Heart left ventricle (tissue), 16 donors: ENCODE measurements around the gene LMTK2. TPM values are rescaled to one million over a fixed set of nuclear protein-coding genes. Genes with fewer than 3 reads are reported as not detected.
A peak's percentile ranks its signal among the peaks of the same experiment; 100 is the strongest.

Experiments used
- ATAC-seq, 4 donors: fragments of 200-7000 bp; cut with Tn5 transposase; one replicate each; pipeline ENCODE4 v1.9.1; 2020 to 2022; ENCODE audit warnings: moderate library complexity in 4 of 4, mild to moderate bottlenecking in 3 of 4, moderate number of reproducible peaks in 1 of 4
- DNase-seq, 5 donors: peaks; one replicate each; pipeline ENCODE4 v3.0.0-alpha.2; 2020
- H3K27ac ChIP-seq, 12 donors: fragments of 200-600 bp; sonication (generic) in 4 of 12; one replicate each; pipeline versions ENCODE4 v1.5.0 to v1.8.0; 2016 to 2022; ENCODE audit warnings: mild to moderate bottlenecking in 2 of 12
- H3K27me3 ChIP-seq, 9 donors: fragments of 200-600 bp; sonication (generic) in 2 of 9; one replicate each; pipeline versions ENCODE4 v1.5.1 to v1.8.0; 2016 to 2022; ENCODE audit warnings: mild to moderate bottlenecking in 3 of 9
- H3K36me3 ChIP-seq, 9 donors: fragments of 200-600 bp; sonication (generic) in 2 of 9; one replicate each; pipeline versions ENCODE4 v1.5.0 to v1.8.0; 2018 to 2022; ENCODE audit warnings: mild to moderate bottlenecking in 2 of 9
- H3K4me1 ChIP-seq, 12 donors: fragments of 200-600 bp; sonication (generic) in 4 of 12; one replicate each; pipeline versions ENCODE4 v1.5.0 to v1.8.0; 2016 to 2022; ENCODE audit warnings: mild to moderate bottlenecking in 3 of 12
- H3K4me3 ChIP-seq, 12 donors: fragments of 200-600 bp; sonication (generic) in 4 of 12; one replicate each; pipeline versions ENCODE4 v1.5.0 to v1.8.0; 2017 to 2022; ENCODE audit warnings: mild to moderate bottlenecking in 9 of 12, moderate library complexity in 4 of 12
- H3K9me3 ChIP-seq, 12 donors: fragments of 200-600 bp; sonication (generic) in 4 of 12; one replicate each; pipeline versions ENCODE4 v1.5.0 to v1.8.0; 2016 to 2022; ENCODE audit warnings: mild to moderate bottlenecking in 1 of 12
- POLR2A ChIP-seq, 2 donors: fragments of 450-650 bp; IDR thresholded peaks; one replicate each; pipeline ENCODE4 v1.6.1; 2017; ENCODE audit warnings: antibody characterized with exemption in 2 of 2, mild to moderate bottlenecking in 2 of 2, moderate library complexity in 2 of 2
- WGBS, 4 donors: extraction: QIAGEN DNeasy Blood & Tissue Kit in 2 of 4; methylation state at CpG; one replicate each; pipeline versions ENCODE4 v1.1.5 to v1.1.7; 2013 to 2018; 5-methylcytosine and 5-hydroxymethylcytosine counted together
- intact Hi-C, 10 donors: fragments of 100-400 bp; cut with DNase I; formaldehyde crosslinking; loops; one replicate each; pipeline versions ENCODE4 v1.11.1 to v1.14.2; 2022
- polyA plus RNA-seq, 2 donors: library from polyadenylated mRNA; stranded (reverse); fragments of 200-250 nt; gene quantifications; one replicate each; pipeline ENCODE4 v1.2.3, GENCODE V29; 2013
- total RNA-seq, 9 donors: library from RNA; depleted of rRNA in 2 of 9; stranded (reverse); fragments of >200 nt in 2 of 9; fragmentation: NEBNext Ultra II Directional in 3 of 9; extraction: Animal tissue kit (Norgen Biotek cat#: 25700) in 3 of 9; gene quantifications; one replicate each; pipeline versions ENCODE4 v1.1.0 to v1.2.4, GENCODE V29; 2016 to 2023
- TF ChIP-seq, protein P1 (sequence below), 12 donors: fragments of 200-600 bp; sonication (generic) in 4 of 12; IDR thresholded peaks; one replicate each; pipeline versions ENCODE4 v1.5.0 to v1.8.0; 2018 to 2022; ENCODE audit warnings: antibody characterized with exemption in 12 of 12, mild to moderate bottlenecking in 5 of 12
- donor health status: ischemic (EF 13 %, LVEDD 7.1; RV severe dilation, severe dysfunction).
- donor health status: healthy with polysubstance abuse.
- donor health status: DM: no; HTN: yes; CAD: no.
- donor health status: DM: no; HTN: no; CAD: no.
- donor health status: ischemic (EF 25% LVEDD 6.9; RV normal size, moderate dysfunction).
- donor health status: ischemic (EF 25% LVEDD 5.7; RV mildly dilated, moderate dysfunction).
- donor health status: healthy.
- donor health status: DM: yes; HTN: yes; CAD: no.
- donor health status: ischemic (EF 35%, LVEDD 5.7; RV mildly dilated, moderate dysfunction).
- donor health status: nonischemic (EF 11% LVEDD 7.7; RV severe dilation, severe dysfunction).
- donor health status: DM: yes; HTN: yes; CAD: no.
- donor health status: PGD.
- donor health status: ischemic (EF 29% LVEDD 5.4; RV normal size, mild dysfunction).
- donor health status: nonischemic (EF 23%, LVEDD 6.1; RV moderate dilation, normal function).

Gene LMTK2
- total and polyA plus RNA-seq, 11 donors, result 6.3 to 58.3 (median 27.3) TPM

- peaks cover 0 to 2% (median 0%) of the 10 kb centered on the region in 9 donors for H3K27me3 ChIP-seq
- DNase-seq (no peak), ATAC-seq (no peak)
- peaks cover 0 to 3% (median 0%) of the 10 kb centered on the region in 12 donors for H3K4me1 ChIP-seq
- no peak overlapping the region for H3K27ac ChIP-seq
- 86 to 97% (median 96%) methylated on average over 5 of the region's 5 CpGs for WGBS, 4 donors
- H3K36me3 ChIP-seq, result peaks cover 0 to 78% (median 44%) of the 10 kb centered on the region in 9 donors
- intact Hi-C loops, result no loop called here
- H3K9me3 ChIP-seq, result no peaks in the 10 kb centered on the region
- TF ChIP-seq, protein P1, sequence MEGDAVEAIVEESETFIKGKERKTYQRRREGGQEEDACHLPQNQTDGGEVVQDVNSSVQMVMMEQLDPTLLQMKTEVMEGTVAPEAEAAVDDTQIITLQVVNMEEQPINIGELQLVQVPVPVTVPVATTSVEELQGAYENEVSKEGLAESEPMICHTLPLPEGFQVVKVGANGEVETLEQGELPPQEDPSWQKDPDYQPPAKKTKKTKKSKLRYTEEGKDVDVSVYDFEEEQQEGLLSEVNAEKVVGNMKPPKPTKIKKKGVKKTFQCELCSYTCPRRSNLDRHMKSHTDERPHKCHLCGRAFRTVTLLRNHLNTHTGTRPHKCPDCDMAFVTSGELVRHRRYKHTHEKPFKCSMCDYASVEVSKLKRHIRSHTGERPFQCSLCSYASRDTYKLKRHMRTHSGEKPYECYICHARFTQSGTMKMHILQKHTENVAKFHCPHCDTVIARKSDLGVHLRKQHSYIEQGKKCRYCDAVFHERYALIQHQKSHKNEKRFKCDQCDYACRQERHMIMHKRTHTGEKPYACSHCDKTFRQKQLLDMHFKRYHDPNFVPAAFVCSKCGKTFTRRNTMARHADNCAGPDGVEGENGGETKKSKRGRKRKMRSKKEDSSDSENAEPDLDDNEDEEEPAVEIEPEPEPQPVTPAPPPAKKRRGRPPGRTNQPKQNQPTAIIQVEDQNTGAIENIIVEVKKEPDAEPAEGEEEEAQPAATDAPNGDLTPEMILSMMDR (IDR thresholded peaks at IDR 0.05), result no peak
- TF ChIP-seq POLR2A (IDR thresholded peaks at IDR 0.05), result no peak
- H3K4me3 ChIP-seq, result no peak overlapping the region
Observed at GRCh38 chr7:98151884-98152283, 45.2 kb downstream of the LMTK2 start.

GRCh38 chr7:98156700-98157099, 50.0 kb downstream of the LMTK2 start:
- H3K9me3 ChIP-seq, result no peaks in the 10 kb centered on the region
- no peak for ATAC-seq
- no peak overlapping the region for H3K4me3 ChIP-seq
- peaks cover 0 to 88% (median 53%) of the 10 kb centered on the region in 9 donors for H3K36me3 ChIP-seq
- H3K27ac ChIP-seq, result no peak overlapping the region
- TF ChIP-seq, protein P1 (IDR thresholded peaks at IDR 0.05), result no peak
- TF ChIP-seq POLR2A (IDR thresholded peaks at IDR 0.05), result no peak
- WGBS, 4 donors, result 95 to 99% (median 98%) methylated on average over 5 of the region's 5 CpGs
- intact Hi-C loops, result no loop called here
- H3K27me3 ChIP-seq, result no peaks in the 10 kb centered on the region
- no peak for DNase-seq
- peaks cover 0 to 3% (median 0%) of the 10 kb centered on the region in 12 donors for H3K4me1 ChIP-seq

GRCh38 chr7:98157761-98158160, 51.1 kb downstream of the LMTK2 start:
- ATAC-seq (peak in 1 of 4 donors; percentile 34), DNase-seq (no peak)
- TF ChIP-seq, protein P1 (IDR thresholded peaks at IDR 0.05), result no peak
- TF ChIP-seq POLR2A (IDR thresholded peaks at IDR 0.05), result no peak
- Histone ChIP-seq H3K9me3 (no peaks in the 10 kb centered on the region), H3K27me3 (no peaks in the 10 kb centered on the region), H3K4me3 (no peak overlapping the region), H3K4me1 (peaks cover 0 to 4% (median 0%) of the 10 kb centered on the region in 12 donors), H3K36me3 (peaks cover 0 to 78% (median 44%) of the 10 kb centered on the region in 9 donors), H3K27ac (no peak overlapping the region)
- WGBS, 4 donors, result 85 to 98% (median 93%) methylated on average over 4 of the region's 4 CpGs
- intact Hi-C loops, result no loop called here

DNA sequence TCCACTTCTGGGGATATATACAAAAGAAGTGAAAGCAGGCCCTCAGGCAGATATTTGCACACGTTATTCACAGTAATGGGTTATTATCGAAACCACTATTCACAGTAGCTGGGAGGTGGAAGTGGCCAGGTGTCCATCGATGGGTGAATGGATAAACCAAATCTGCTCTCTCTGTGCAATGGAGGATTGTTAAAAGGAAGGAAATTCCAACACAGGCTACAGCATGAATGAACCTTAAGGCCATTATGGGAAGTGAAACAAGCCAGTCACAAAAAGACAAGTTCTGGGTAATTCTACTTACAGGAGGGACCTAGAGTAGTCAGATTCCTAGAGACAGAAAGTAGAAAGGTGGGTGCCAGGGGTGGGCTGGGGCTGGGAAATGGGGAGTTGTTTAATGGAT, 56.1 kb downstream of the LMTK2 start:
- Histone ChIP-seq H3K4me3 (no peak overlapping the region), H3K27me3 (no peaks in the 10 kb centered on the region), H3K27ac (no peak overlapping the region), H3K4me1 (peaks cover 0 to 16% (median 6%) of the 10 kb centered on the region in 12 donors), H3K9me3 (no peaks in the 10 kb centered on the region), H3K36me3 (peaks cover 0 to 31% (median 13%) of the 10 kb centered on the region in 9 donors)
- no peak for TF ChIP-seq POLR2A (IDR thresholded peaks at IDR 0.05)
- TF ChIP-seq, protein P1 (IDR thresholded peaks at IDR 0.05), result no peak
- DNase-seq (no peak), ATAC-seq (no peak)
- intact Hi-C loops, result no loop called here
- WGBS, 4 donors, result 91 to 100% (median 95%) methylated on average over 3 of the region's 3 CpGs
